GM19452 (cell line): ENCODE measurements around the gene NTNG1.
A peak's percentile ranks its signal among the peaks of the same experiment; 100 is the strongest.

ENCODE experiments used
- ATAC-seq: cut with Tn5 transposase; IDR thresholded peaks from one replicate; pipeline ENCODE4 v1.9.1; 2021; ENCODE audit not compliant: unreplicated experiment

NTNG1 gene

GRCh38 chr1:107389410-107390396 is 248.9 kb downstream of the NTNG1 start:
- no peak for ATAC-seq

DNA sequence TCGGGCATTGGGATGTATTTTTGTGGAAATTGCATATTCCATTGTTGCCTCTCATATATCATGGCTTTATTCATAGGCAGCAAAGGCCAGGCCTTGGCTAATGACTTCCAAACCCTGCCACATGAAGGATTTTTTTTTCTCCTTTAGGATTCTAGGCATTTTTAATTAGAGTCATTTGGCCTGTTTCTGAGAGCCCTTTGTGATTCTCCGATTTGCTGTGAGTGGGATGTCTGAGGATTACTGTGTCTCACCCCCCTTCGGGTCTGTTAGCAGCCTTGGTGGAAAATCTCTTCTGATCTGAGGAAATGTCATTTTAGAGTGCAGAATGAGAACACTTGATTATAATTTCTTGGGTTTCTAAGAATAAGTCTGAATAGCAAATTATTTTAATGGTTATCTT is 253.5 kb downstream of the NTNG1 start:
- ATAC-seq, result no peak

- no peak for ATAC-seq
Observed at GRCh38 chr1:107401704-107402103, 260.9 kb downstream of the NTNG1 start.

DNA sequence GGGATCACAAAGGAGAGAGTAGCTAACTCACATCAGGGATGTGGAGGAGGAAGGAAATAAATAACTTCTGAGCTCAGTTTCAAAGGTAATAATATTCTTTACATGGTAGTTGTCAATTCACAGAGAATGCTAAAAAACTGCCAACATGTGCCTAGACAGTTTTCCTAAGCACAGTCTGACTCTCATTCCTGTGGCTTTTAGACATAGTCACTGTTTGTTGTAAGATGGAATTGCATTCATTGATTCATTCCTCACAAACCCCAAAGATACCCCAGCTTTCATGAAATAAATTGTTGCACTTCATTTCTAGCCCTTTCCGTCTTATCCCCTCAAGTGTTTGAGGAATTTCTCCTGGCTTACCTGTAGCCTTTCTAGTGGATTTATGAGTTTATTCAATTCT is 263.9 kb downstream of the NTNG1 start:
- ATAC-seq, result no peak

- no peak for ATAC-seq
Observed at GRCh38 chr1:107405236-107405635, 264.4 kb downstream of the NTNG1 start.

DNA sequence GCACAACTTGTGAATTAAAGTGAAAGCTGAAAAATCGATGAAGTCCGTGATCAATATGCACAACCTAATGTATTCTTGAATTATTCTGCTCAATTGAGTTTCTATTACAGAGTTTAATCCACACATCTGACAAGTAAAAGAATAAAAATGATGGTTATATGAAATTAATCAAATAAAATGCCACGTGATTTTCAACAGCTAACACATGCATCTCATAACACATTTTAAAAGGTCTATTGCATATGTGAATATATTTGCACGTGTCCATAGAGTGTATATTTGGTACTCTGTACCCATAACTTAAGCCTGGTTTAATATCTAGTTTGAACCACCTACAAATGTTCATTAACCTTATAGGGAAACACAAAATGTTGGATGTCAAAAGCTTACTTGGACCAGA is 266.2 kb downstream of the NTNG1 start:
- ATAC-seq, result no peak

GRCh38 chr1:107413546-107413945 is 272.7 kb downstream of the NTNG1 start:
- ATAC-seq, result no peak

GRCh38 chr1:107413951-107414350 is 273.1 kb downstream of the NTNG1 start:
- no peak for ATAC-seq

GRCh38 chr1:107414550-107414949 is 273.7 kb downstream of the NTNG1 start:
- no peak for ATAC-seq

DNA sequence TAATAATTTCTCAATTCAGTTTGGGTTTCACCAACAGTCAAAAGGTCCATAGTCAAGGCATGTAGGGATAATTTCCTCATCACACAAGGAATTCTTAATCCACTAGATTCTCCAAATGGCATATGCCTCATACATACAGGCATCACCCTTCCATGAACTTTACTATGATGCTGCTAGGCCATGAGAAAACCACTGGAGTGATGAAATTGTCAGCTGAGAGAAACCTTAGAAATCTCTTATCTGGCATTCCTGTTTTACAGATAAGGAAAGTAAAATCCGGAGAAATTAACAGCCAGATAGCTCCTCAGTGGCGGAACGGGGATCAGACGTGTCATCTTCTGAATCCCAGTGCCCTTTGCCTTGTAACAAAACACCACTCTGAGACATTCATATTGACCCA is 274.4 kb downstream of the NTNG1 start:
- ATAC-seq, result no peak

- ATAC-seq, result no peak
Observed at GRCh38 chr1:107419003-107419402, 278.2 kb downstream of the NTNG1 start.

DNA sequence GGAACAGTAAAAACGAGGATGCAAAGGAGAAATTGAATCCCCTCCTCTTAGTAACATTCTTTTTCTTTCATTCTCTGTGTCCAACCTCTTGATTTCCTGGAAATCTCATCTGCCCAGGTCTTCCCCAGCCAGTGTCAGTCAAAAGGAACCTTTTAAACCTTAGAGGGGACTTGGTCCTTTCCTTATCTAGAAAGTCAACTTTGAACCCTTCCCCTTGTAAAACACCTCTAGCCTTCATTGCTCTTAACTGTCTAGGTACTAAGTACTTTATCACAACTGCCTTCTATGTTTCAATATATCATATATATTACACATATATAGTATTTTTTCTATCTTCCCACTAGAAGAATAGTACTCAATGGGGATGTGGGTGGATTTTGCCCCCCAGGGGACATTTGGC is 282.1 kb downstream of the NTNG1 start:
- no peak for ATAC-seq

GRCh38 chr1:107430540-107431228 is 289.8 kb downstream of the NTNG1 start:
- ATAC-seq, result peak; percentile 71

- no peak for ATAC-seq
Observed at GRCh38 chr1:107432108-107432507, 291.3 kb downstream of the NTNG1 start.

DNA sequence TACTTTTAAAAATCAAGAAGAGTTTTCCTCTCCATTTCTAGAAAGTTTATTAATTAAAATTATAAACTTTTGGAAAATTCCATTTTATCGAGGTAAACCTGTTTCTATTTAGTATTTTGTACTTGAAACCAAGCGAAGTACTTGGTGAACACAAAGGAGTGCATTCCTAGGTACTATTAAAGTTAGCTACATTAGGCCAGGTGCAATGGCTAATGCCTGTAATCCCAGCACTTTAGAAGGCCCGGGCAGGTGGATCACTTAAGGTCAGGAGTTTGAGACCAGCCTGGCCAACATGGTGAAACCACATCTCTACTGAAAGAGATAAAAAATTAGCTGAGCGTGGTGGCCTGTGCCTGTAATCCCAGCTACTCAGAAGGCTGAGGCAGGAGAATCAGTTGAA is 292.2 kb downstream of the NTNG1 start:
- ATAC-seq, result no peak

- no peak for ATAC-seq
Observed at GRCh38 chr1:107433635-107434360, 293.0 kb downstream of the NTNG1 start.

DNA sequence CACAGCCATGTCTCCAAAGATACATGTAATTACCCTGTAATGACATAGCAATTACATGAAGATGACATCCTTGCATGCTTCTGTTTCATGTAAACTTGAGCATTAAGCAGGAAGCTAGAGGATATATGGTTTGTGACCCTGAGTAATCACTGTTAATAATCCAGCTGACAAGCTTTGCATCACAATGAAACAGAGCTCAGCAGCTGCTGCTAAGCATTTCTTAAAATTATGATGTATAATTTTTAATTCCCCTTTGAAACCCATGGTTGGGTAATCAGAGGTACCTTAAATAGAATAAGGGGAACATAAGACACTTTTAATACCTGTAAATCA is 293.5 kb downstream of the NTNG1 start:
- peak; percentile 79 for ATAC-seq

GRCh38 chr1:107436552-107437241 is 295.9 kb downstream of the NTNG1 start:
- ATAC-seq, result no peak

- ATAC-seq, result no peak
Observed at GRCh38 chr1:107439567-107439966, 298.7 kb downstream of the NTNG1 start.

DNA sequence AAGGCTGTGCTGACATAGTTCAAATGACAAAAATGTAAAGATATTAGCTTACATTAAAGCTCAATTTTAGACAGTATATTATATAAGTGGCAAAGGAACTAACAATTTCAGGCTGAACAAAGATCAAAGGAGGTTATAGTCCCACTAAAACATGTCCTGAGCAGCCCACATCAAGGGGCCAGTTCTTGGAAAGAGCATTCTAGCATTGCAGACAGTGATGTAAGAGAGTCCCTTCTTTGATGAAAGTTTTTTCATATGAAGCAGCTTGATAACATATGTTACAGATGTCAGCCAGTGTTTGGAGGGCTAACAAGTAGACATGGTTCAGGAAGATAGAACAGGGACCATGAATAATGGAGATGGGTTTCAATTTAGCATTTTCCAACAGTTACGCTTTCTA is 301.7 kb downstream of the NTNG1 start:
- ATAC-seq, result no peak

DNA sequence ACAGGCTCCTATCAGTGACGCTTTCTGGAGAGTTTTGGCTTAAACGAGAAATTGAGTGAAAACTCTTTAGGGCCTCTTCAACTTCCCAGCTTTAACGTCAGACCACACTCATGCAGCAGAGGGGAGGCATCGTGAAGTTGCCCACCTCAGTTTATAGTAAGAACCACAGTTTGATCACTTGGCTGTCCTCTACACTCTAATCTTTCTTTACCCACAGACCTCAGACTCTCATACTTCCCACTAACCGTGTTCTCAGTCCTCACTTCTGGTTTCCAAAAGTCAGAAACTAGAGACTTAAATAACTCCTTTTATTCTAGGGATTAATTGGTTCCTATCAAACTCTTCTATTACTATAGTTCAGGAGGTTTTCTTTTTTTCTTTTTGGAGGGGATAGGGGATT is 302.2 kb downstream of the NTNG1 start:
- ATAC-seq, result no peak
